Smooth muscle cell (in vitro differentiated cells): ENCODE measurements around the gene MPPED1. TPM values are rescaled to one million over a fixed set of nuclear protein-coding genes. Genes with fewer than 3 reads are reported as not detected.

Source experiments
- DNase-seq: peaks from one replicate; lab custom pipeline; 2025; ENCODE audit not compliant: unreplicated experiment; lab: John Stamatoyannopoulos, UW
- H2AFZ ChIP-seq: fragments of 200-600 bp; sonication (generic); 2 replicates; pipeline ENCODE4 v1.6.0; 2016; ENCODE audit warnings: antibody characterized with exemption, low read depth, mild to moderate bottlenecking
- H3F3A ChIP-seq: fragments of 200-600 bp; sonication (generic); 2 replicates; pipeline ENCODE4 v1.6.0; 2017; ENCODE audit warnings: antibody characterized with exemption, low read depth
- H3K27ac ChIP-seq: fragments of 200-600 bp; sonication (generic); 2 replicates; pipeline ENCODE4 v1.5.1; 2016; ENCODE audit warnings: low read depth, mild to moderate bottlenecking
- H3K27me3 ChIP-seq: fragments of 200-600 bp; sonication (generic); 2 replicates; pipeline ENCODE4 v1.6.1; 2016; ENCODE audit warnings: low read depth, mild to moderate bottlenecking
- H3K36me3 ChIP-seq: fragments of 200-600 bp; sonication (generic); 2 replicates; pipeline ENCODE4 v1.5.1; 2016; ENCODE audit warnings: low read depth
- H3K4me1 ChIP-seq: fragments of 200-600 bp; sonication (generic); 2 replicates; pipeline ENCODE4 v1.5.1; 2016; ENCODE audit warnings: low read depth
- H3K4me2 ChIP-seq: fragments of 200-600 bp; sonication (generic); 2 replicates; pipeline ENCODE4 v1.6.0; 2016; ENCODE audit warnings: mild to moderate bottlenecking
- H3K4me3 ChIP-seq: fragments of 200-600 bp; sonication (generic); 2 replicates; pipeline ENCODE4 v1.5.1; 2016; ENCODE audit warnings: mild to moderate bottlenecking
- H3K79me2 ChIP-seq: fragments of 200-600 bp; sonication (generic); 2 replicates; pipeline ENCODE4 v1.6.0; 2016; ENCODE audit warnings: low read depth, mild to moderate bottlenecking
- H3K9ac ChIP-seq: fragments of 200-600 bp; sonication (generic); 2 replicates; pipeline ENCODE4 v1.6.0; 2016; ENCODE audit warnings: low read depth
- H3K9me3 ChIP-seq: fragments of 200-600 bp; sonication (generic); replicated peaks from 2 replicates; pipeline ENCODE4 v1.5.1; 2016; ENCODE audit warnings: low read depth
- H4K20me1 ChIP-seq: fragments of 200-600 bp; sonication (generic); 2 replicates; pipeline ENCODE4 v1.6.0; 2016; ENCODE audit warnings: low read depth
- WGBS: methylation state at CpG from one replicate; pipeline ENCODE4 v1.1.7; 2016; ENCODE audit warnings: low lambda C conversion rate; 5-methylcytosine and 5-hydroxymethylcytosine counted together
- polyA plus RNA-seq: library from polyadenylated mRNA; unstranded; fragments of >200 nt; fragmentation: Nextera tagmentation; extraction: Ambion mirVana; gene quantifications from 2 replicates; pipeline ENCODE4 v1.2.1, GENCODE V29; 2016
- total RNA-seq: library from RNA; depleted of rRNA; stranded (reverse); fragments of >200 nt; gene quantifications from 2 replicates; pipeline ENCODE4 v1.2.3, GENCODE V29; 2014
- TF ChIP-seq, protein P1 (sequence below): fragments of 200-600 bp; sonication (generic); IDR thresholded peaks from 2 replicates; pipeline ENCODE4 v1.5.1; 2017; ENCODE audit warnings: borderline replicate concordance, mild to moderate bottlenecking, antibody characterized with exemption; ENCODE audit not compliant: insufficient read depth, poor library complexity, severe bottlenecking

MPPED1 gene
- total and polyA plus RNA-seq, 2 experiments from 2014 or later: not detected

- 94% methylated on average over 5 of the region's 5 CpGs for WGBS
- Histone ChIP-seq H3K4me3 (no peak overlapping the region), H3F3A (no peaks in the 10 kb centered on the region), H3K79me2 (no peaks in the 10 kb centered on the region), H2AFZ (no peak overlapping the region), H3K4me1 (no peaks in the 10 kb centered on the region), H3K4me2 (no peak overlapping the region), H3K9ac (no peak overlapping the region), H3K27me3 (peaks cover 3% of the 10 kb centered on the region), H3K36me3 (no peaks in the 10 kb centered on the region), H4K20me1 (no peaks in the 10 kb centered on the region), H3K9me3 (no peaks in the 10 kb centered on the region), H3K27ac (no peak overlapping the region)
- DNase-seq: no peak
- TF ChIP-seq, protein P1, sequence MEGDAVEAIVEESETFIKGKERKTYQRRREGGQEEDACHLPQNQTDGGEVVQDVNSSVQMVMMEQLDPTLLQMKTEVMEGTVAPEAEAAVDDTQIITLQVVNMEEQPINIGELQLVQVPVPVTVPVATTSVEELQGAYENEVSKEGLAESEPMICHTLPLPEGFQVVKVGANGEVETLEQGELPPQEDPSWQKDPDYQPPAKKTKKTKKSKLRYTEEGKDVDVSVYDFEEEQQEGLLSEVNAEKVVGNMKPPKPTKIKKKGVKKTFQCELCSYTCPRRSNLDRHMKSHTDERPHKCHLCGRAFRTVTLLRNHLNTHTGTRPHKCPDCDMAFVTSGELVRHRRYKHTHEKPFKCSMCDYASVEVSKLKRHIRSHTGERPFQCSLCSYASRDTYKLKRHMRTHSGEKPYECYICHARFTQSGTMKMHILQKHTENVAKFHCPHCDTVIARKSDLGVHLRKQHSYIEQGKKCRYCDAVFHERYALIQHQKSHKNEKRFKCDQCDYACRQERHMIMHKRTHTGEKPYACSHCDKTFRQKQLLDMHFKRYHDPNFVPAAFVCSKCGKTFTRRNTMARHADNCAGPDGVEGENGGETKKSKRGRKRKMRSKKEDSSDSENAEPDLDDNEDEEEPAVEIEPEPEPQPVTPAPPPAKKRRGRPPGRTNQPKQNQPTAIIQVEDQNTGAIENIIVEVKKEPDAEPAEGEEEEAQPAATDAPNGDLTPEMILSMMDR: no peak
Measured at GRCh38 chr22:43546186-43546585, 134.4 kb downstream of the MPPED1 start.

GRCh38 chr22:43550024-43550620 is 138.3 kb downstream of the MPPED1 start:
- Histone ChIP-seq H2AFZ (no peak overlapping the region), H3K36me3 (no peaks in the 10 kb centered on the region), H3K79me2 (no peaks in the 10 kb centered on the region), H3K4me3 (no peak overlapping the region), H3K9me3 (no peaks in the 10 kb centered on the region), H4K20me1 (no peaks in the 10 kb centered on the region), H3K27me3 (no peaks in the 10 kb centered on the region), H3F3A (no peaks in the 10 kb centered on the region), H3K4me1 (no peaks in the 10 kb centered on the region), H3K4me2 (no peak overlapping the region), H3K27ac (no peak overlapping the region), H3K9ac (no peak overlapping the region)
- DNase-seq: no peak
- TF ChIP-seq, protein P1: no peak
- WGBS: 73% methylated on average over 14 of the region's 14 CpGs

GRCh38 chr22:43550672-43551071 is 138.9 kb downstream of the MPPED1 start:
- Histone ChIP-seq H4K20me1 (no peaks in the 10 kb centered on the region), H3K36me3 (no peaks in the 10 kb centered on the region), H2AFZ (no peak overlapping the region), H3K4me3 (no peak overlapping the region), H3F3A (no peaks in the 10 kb centered on the region), H3K9me3 (no peaks in the 10 kb centered on the region), H3K4me2 (no peak overlapping the region), H3K27ac (no peak overlapping the region), H3K79me2 (no peaks in the 10 kb centered on the region), H3K4me1 (no peaks in the 10 kb centered on the region), H3K27me3 (no peaks in the 10 kb centered on the region), H3K9ac (no peak overlapping the region)
- DNase-seq: no peak
- TF ChIP-seq, protein P1: no peak
- 75% methylated on average over 6 of the region's 6 CpGs for WGBS
